Dedifferentiated amniotic fluid mesenchymal stem cell (primary cell): ENCODE results near the gene NBPF1.
"Not testable (repeated sequence)": the region's sequence is repeated elsewhere in the genome, so short reads cannot be mapped to it uniquely, and the experiment has no call there.

ENCODE experiments used
- DNase-seq: peaks from one replicate; pipeline ENCODE4 v3.0.0-alpha.2; 2016; ENCODE audit errors: extremely low spot score

NBPF1 gene

GRCh38 chr1:16613185-16614147 lies at the start of gene NBPF1:
NBPF1 (minus strand) TSS chr1:16613564.
- DNase-seq: peak; percentile 98

GRCh38 chr1:16658234-16658633 lies 44.9 kb upstream of the NBPF1 start:
- not testable (repeated sequence) for DNase-seq

- not testable (repeated sequence) for DNase-seq
Observed at GRCh38 chr1:16656981-16657683, 43.8 kb upstream of the NBPF1 start.

- DNase-seq: not testable (repeated sequence)
Observed at GRCh38 chr1:16656574-16656973, 43.2 kb upstream of the NBPF1 start.

- not testable (repeated sequence) for DNase-seq
Observed at GRCh38 chr1:16651560-16651959, 38.2 kb upstream of the NBPF1 start.

DNA sequence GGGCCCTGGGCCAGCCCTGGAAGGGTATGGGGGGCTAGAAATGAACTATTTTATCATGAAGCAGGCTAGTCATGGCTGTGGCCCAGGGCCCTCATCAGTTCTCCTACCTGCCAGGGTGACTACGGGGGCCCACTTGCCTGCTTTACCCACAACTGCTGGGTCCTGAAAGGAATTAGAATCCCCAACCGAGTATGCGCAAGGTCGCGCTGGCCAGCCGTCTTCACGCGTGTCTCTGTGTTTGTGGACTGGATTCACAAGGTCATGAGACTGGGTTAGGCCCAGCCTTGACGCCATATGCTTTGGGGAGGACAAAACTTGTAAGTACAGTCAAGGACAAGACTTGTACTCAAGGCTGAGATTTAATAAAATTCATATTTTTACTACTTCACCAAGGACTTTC lies 36.6 kb upstream of the NBPF1 start:
- DNase-seq: not testable (repeated sequence)

DNA sequence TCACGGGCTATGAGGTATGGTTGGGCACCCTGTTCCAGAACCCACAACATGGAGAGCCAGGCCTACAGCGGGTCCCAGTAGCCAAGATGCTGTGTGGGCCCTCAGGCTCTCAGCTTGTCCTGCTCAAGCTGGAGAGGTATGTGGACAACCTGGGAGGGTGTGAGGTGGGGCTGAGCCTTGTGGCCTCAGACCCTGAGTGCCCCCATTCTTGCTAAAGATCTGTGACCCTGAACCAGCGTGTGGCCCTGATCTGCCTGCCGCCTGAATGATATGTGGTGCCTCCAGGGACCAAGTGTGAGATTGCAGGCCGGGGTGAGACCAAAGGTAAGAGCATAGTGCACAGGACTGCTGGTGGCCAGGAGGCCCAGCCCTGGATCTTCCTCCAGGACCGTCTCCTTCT lies 36.0 kb upstream of the NBPF1 start:
- not testable (repeated sequence) for DNase-seq

DNA sequence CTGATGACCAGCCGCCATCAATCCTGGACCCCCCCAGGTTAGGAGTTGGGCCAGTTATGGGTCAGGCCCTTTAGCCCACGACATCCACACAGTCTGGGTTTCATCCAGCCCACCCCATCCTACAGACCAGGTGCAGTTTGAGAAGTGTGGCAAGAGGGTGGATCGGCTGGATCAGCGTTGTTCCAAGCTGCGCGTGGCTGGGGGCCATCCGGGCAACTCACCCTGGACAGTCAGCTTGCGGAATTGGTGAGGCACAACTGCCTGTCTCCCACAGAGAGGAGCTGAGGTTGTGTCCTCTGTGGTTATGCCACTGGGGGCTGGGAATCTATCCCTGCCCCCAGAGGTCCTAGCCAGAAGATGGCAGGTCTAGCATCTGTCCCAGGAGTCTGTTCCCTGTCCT lies 35.4 kb upstream of the NBPF1 start:
- not testable (repeated sequence) for DNase-seq

DNA sequence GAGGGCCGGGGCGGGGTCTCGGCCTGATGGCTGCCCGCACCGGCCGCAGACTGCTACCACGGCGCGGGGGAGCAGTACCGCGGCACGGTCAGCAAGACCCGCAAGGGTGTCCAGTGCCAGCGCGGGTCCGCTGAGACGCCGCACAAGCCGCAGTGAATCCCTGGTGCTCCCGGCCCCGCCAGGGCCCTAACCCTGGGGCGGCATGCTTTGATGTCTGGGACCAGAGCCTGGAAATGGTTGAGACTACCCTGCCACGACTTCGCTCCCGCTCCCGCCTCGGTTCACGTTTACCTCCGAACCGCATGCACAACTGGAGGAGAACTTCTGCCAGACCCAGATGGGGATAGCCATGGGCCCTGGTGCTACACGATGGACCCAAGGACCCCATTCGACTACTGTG lies 34.9 kb upstream of the NBPF1 start:
- not testable (repeated sequence) for DNase-seq

DNA sequence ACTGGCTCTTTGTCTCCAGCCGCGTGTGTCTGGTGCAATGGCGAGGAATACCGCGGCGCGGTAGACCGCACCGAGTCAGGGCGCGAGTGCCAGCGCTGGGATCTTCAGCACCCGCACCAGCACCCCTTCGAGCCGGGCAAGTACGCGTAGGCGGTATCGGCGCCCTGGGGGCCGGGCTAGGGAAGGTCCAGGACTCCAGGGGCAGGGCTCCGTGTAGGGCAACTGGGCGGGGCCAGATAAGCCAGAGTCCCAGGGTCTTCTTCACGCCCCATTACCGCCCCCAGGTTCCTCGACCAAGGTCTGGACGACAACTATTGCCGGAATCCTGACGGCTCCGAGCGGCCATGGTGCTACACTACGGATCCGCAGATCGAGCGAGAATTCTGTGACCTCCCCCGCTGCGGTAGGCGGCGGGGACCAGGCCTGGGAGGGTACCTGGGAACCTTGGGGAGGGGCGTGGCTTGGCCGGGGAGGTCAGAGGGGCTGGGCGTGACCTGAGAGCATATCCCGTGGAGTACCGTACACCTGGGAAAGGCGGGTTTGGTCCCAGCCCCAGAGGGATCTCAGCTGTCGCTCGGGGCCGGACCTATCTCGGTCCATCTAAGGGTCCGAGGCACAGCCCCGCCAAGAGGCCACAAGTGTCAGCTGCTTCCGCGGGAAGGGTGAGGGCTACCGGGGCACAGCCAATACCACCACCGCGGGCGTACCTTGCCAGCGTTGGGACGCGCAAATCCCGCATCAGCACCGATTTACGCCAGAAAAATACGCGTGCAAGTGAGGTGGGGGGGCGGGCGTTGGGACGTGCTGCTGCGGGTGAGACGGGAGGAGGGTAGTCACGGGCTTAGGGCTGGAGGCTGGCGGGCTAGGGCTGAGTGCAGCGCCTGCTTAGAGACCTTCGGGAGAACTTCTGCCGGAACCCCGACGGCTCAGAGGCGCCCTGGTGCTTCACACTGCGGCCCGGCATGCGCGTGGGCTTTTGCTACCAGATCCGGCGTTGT lies 34.1 kb upstream of the NBPF1 start:
- not testable (repeated sequence) for DNase-seq

DNA sequence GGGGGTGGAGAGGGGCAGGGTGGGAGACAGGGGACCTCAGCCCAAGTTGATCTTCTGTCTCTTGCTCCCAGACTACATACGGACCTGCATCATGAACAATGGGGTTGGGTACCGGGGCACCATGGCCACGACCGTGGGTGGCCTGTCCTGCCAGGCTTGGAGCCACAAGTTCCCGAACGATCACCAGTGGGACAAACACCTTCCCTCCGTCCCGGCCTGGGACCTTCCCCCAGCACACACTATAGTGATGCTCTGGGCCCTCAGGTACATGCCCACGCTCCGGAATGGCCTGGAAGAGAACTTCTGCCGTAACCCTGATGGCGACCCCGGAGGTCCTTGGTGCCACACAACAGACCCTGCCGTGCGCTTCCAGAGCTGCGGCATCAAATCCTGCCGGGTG lies 33.4 kb upstream of the NBPF1 start:
- not testable (repeated sequence) for DNase-seq

- not testable (repeated sequence) for DNase-seq
Observed at GRCh38 chr1:16646061-16646664, 32.8 kb upstream of the NBPF1 start.

- peak; percentile 12 for DNase-seq
Observed at GRCh38 chr1:16645271-16646060, 32.1 kb upstream of the NBPF1 start.

- DNase-seq: peak; percentile 96
Observed at GRCh38 chr1:16644482-16645270, 31.3 kb upstream of the NBPF1 start.

- no peak for DNase-seq
Observed at GRCh38 chr1:16644193-16644481, 30.8 kb upstream of the NBPF1 start.

- DNase-seq: peak; percentile 26
Observed at GRCh38 chr1:16643476-16644192, 30.3 kb upstream of the NBPF1 start.

- DNase-seq: peak; percentile 14
Observed at GRCh38 chr1:16643001-16643411, 29.6 kb upstream of the NBPF1 start.

DNA sequence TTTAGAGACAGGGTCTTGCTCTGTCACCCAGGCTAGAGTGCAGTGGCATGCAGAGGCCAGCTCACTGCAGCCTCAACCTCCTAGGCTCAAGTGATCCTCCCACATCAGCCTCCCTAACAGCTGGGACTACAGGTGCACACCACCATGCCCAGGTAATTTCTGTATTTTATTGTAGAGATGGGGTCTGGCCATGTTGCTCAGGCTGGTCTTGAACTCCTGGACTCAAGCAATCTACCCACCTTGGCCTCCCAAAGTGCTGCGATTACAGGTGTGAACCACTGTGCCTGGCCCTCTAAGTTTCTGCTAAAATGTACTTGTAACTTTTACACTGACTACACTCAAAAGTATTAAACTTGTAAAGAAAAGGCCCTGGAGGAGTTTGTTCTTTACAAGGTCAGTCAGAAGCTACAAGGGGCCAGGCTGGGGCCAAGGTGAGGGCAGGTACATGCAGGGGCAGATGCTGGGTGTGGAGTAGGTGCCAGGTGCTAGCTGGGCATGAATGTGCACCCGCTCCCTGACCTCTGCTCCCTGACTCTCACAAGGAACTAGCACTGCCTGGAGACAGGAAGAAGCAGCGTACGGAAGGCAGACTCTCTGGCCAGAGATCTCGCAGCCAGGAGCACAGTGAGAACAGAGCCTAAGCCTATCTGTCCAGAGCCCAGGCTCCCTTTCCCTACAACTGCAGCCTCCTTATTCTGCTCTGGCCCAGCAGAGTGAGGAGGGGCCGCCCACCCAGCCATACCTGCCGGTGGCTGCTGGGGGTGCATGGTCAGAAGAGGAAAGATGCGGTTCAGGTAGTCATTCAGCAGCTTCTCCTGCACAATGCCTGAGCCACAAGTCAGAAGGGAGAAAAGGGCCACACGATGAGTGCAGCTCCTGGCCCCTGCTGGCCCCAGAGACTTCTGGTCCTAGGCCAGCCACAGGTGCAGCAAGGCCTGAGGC lies 28.9 kb upstream of the NBPF1 start:
- peak; percentile 13 for DNase-seq
